Endothelial cell of umbilical vein (primary cell): ENCODE measurements around the gene CEP350.

Experiments used
- EZH2 ChIP-seq: IDR thresholded peaks from 2 replicates; pipeline ENCODE4 v1.6.1; 2012; ENCODE audit warnings: borderline replicate concordance, low read depth, mild to moderate bottlenecking, moderate library complexity, low read length, inconsistent platforms; ENCODE audit not compliant: severe bottlenecking
- FOS ChIP-seq: IDR thresholded peaks from 2 replicates; pipeline ENCODE4 v1.6.1; 2011; ENCODE audit warnings: mild to moderate bottlenecking, low read length, moderate library complexity, borderline replicate concordance; ENCODE audit not compliant: insufficient read depth
- POLR2A ChIP-seq: IDR thresholded peaks from 2 replicates; pipeline ENCODE4 v1.6.1; 2012; ENCODE audit warnings: low read depth, mild to moderate bottlenecking, control low read depth, low read length
- POLR2AphosphoS5 ChIP-seq: IDR thresholded peaks from 2 replicates; pipeline ENCODE4 v1.6.1; 2012; ENCODE audit warnings: low read depth, mild to moderate bottlenecking, control low read depth, low read length, moderate library complexity; ENCODE audit not compliant: insufficient read depth
- TF ChIP-seq, protein P1 (sequence below), 2 donors: IDR thresholded peaks; 1 replicate in 1 of 2; 2 replicates in 1 of 2; pipeline ENCODE4 v1.5.1; 2011; ENCODE audit warnings: low read length in 2 of 2, mild to moderate bottlenecking in 2 of 2, moderate library complexity in 2 of 2, control low read depth in 1 of 2, inconsistent platforms in 1 of 2, low read depth in 1 of 2; ENCODE audit not compliant: insufficient read depth in 1 of 2; ENCODE audit errors: extremely low read depth in 1 of 2

DNA sequence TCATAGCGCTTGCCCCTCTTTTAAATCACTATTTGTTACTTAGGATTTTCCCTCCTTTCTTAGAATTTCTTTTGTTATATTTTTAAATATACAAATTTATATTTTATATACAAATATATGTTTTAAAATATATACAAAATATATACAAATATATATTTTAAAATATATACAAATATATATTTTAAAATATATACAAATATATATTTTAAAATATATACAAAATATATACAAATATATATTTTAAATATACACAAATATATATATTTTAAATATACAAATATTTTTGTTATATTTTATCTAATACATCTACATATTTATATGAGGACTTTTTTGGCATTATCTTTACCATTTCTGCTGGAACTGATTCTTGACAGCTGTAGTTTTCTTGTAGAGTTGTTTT lies 149.2 kb downstream of the CEP350 start:
- no peak for TF ChIP-seq FOS
- no peak for TF ChIP-seq POLR2AphosphoS5
- TF ChIP-seq EZH2, result no peak
- no peak for TF ChIP-seq POLR2A
- TF ChIP-seq, protein P1, sequence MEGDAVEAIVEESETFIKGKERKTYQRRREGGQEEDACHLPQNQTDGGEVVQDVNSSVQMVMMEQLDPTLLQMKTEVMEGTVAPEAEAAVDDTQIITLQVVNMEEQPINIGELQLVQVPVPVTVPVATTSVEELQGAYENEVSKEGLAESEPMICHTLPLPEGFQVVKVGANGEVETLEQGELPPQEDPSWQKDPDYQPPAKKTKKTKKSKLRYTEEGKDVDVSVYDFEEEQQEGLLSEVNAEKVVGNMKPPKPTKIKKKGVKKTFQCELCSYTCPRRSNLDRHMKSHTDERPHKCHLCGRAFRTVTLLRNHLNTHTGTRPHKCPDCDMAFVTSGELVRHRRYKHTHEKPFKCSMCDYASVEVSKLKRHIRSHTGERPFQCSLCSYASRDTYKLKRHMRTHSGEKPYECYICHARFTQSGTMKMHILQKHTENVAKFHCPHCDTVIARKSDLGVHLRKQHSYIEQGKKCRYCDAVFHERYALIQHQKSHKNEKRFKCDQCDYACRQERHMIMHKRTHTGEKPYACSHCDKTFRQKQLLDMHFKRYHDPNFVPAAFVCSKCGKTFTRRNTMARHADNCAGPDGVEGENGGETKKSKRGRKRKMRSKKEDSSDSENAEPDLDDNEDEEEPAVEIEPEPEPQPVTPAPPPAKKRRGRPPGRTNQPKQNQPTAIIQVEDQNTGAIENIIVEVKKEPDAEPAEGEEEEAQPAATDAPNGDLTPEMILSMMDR (IDR thresholded peaks at IDR 0.05; ENCODE audit: extremely low read depth in 1 of 2, insufficient read depth in 1 of 2, low read depth in 1 of 2, low read length in 2 of 2), result no peak
